ENCODE results near the gene FRMD4A.
A peak's percentile ranks its signal among the peaks of the same experiment; 100 is the strongest.
"Not testable (repeated sequence)": the region's sequence is repeated elsewhere in the genome, so short reads cannot be mapped to it uniquely, and the experiment has no call there.

The FRMD4A gene

GRCh38 chr10:14102056-14102455, 228.7 kb downstream of the FRMD4A start:
- DNase-seq (ENCODE audit: low spot score): no peak

- DNase-seq (ENCODE audit: low spot score): no peak
Observed at GRCh38 chr10:14099885-14100284, 230.8 kb downstream of the FRMD4A start.

DNA sequence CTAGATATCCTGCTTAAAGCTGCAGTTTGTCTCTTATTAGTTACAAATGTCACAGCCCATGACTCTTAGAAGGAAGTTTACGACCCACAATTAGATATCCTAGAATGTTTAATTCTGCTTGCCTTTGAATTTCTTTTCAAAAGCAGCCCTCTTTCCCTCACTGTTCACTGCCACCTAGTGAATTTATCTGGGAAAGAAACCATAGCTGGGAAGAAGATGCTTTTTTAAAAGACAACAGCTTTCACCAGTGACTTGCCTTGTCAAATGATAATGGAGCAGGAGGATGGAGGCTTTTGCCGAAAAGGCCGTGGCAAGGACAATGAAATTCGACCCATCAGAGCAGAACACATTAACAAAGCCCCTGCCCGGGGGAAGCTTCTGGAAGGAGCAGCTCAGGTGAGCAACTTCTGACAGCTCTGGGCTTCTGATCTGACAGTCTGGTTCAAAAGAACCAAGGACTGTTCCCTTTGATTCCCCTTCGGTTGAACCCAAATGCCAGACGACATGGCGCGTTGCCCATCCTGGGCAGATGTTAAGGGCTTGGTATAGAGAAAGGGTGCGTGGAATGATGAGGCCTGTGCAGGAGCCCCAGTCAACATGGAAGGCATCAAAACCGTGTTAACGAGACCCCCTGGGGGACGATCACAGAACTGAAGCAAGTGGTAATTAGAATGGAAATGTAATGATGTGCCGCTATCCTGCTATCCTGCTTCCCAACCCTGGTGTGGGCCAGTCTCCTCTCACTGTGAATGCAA, 236.8 kb downstream of the FRMD4A start:
- DNase-seq (ENCODE audit: low spot score): peak; percentile 71

DNA sequence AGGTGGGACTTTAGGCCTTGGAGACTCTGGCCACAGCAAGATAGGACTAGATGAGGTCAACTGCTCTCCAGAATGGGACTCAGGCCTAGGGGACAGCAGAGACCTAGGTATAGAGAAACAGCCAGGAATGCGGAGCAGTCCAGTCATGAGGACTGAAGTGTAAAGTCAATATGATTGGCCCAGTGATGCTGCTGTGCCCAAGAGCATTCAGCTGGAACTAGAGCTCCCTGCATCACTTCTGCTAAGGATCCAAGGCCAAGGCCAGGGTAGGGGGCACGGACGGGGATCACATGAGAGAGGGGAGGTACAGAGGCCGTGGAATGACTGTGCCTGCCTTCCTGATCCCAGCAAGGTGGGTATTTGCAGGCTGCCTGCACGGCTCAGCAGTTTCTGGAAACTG, 237.9 kb downstream of the FRMD4A start:
- no peak for DNase-seq (ENCODE audit: low spot score)

DNA sequence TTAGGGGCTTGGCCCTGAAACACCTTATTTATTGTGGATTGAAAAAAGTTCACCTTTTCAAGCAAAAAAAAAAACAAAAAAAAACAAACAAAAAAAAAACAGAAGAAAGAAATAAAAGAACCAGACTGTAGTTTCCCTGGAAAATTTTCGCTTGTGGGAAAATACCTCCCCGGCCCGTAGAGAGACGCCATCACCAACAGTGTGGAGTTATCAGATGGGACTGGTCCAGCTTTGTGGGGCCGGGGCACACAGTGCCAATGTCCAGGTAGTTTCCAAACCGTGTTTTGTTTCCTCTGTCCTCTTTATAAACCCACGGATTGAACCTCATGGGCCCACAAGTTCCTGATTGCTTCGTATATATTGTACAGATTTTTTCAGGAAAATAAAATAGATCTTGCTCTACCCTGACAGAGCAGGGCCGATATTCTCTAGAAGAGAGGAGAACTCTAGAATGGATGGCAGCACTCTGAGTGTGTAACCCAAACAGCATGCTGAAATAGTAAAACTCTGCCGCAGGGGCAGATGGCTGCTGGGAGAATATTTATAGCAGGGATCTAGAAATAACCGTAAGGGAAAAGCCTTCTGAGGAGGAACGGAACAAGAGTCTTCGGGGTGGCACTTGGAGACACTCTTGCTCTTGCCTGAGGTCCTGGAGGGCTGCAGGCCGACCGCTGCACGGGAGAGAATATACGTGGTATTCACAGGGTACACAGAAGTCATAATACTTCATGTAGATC, 241.0 kb downstream of the FRMD4A start:
- no peak for DNase-seq (ENCODE audit: low spot score)

GRCh38 chr10:14087566-14087965, 243.2 kb downstream of the FRMD4A start:
- no peak for DNase-seq (ENCODE audit: low spot score)

- no peak for DNase-seq (ENCODE audit: low spot score)
Observed at GRCh38 chr10:14086596-14086995, 244.1 kb downstream of the FRMD4A start.

- no peak for DNase-seq (ENCODE audit: low spot score)
Observed at GRCh38 chr10:14084875-14085274, 245.8 kb downstream of the FRMD4A start.

DNA sequence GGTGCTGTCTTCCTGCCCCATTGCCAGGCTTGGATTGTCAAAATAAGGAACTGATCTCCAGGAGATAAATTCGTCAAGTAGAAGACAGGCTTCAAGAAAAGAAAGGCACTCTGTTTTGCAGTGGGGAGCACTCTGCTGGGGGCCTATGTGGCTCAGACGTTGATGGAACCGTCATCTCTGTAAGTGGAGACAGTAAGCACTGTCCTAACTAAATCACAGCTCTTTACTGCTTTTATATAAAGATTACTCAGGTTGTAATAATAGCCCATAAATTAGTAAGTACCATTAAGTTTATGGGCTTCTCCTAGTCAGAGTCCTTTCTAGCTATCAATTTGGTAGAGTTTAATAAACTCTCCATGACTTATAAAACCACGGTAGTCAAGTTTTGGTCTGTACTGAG, 249.9 kb downstream of the FRMD4A start:
- DNase-seq (ENCODE audit: low spot score): no peak

DNA sequence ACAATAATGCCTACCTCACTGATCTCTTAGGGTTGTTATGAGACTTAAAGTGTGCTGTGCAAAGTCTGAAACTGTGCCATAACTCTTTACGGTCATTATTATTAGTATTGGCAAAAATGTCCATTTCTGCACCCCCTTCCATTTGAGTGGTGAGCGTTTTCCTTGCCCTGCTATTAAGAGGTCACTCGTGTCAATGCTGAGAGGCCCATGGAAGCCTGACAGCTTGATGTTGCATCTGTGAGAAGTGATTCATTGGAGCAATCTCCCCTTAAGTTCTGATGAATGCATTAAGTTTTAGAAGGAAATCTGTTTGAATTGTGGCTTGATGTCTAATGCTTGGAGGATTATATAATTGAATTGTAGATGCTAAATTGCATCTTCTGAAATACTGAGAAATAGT, 253.3 kb downstream of the FRMD4A start:
- DNase-seq (ENCODE audit: low spot score): no peak

DNA sequence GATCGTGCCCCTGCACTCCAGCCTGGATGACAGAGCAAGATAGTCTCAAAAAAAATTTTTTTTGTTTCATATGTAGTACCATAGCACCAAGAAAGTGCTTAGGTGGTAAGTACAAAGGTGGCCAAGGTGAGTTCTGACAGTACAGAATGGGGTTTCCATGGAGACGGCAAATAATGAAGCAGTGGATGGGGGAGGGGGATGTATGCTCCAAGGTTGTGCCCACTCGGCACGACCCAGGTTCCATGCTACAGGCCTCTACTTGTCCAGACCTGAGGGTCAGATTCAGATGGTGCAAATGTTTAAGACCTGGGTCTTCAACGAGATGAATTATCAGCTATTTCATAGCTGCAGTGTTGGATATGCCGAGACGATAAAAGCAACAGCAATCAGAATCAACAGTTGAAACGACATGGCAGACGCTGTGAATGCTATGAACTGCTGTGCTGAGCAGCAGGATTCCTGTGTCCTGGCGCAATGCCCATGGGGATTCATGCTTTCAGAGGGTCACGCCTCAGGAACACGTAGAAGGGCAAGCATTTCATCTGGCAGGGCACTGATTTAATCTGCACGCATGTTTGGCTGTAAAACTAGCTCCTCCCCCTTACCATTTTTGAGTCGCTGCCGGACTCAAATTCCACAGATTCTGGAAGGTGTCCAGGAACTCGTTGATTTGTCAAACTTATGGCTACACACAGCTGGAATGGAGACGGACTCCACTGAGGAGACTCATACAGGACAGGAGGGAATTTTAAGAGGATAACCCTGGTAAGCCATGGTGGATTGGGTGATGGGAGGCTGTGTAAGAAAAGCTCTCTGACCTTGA, 256.5 kb downstream of the FRMD4A start:
- peak; percentile 97 for DNase-seq (ENCODE audit: low spot score)

GRCh38 chr10:14072541-14072940, 258.2 kb downstream of the FRMD4A start:
- DNase-seq (ENCODE audit: low spot score): no peak

DNA sequence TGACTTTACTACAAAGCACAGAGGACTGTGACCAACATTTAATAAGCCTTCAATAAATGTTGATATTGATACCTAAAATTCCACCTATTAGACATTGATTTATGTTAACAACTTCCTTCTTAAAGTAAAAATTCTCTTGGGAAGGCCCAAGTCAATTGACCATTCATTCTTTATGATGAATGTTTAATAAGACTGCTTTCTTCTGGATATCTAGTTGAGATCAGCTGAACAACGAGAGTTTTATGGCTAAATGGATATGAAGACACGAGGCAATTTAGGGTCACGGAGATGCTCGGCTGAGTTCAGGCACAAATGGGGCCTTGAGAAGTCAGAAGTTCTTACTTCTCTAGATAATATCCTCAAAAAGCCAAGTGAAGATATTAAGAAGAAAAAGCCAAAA, 258.8 kb downstream of the FRMD4A start:
- no peak for DNase-seq (ENCODE audit: low spot score)

GRCh38 chr10:14068601-14069250, 262.0 kb downstream of the FRMD4A start:
- no peak for DNase-seq (ENCODE audit: low spot score)

GRCh38 chr10:14067638-14068037, 263.1 kb downstream of the FRMD4A start:
- not testable (repeated sequence) for DNase-seq (ENCODE audit: low spot score)

DNA sequence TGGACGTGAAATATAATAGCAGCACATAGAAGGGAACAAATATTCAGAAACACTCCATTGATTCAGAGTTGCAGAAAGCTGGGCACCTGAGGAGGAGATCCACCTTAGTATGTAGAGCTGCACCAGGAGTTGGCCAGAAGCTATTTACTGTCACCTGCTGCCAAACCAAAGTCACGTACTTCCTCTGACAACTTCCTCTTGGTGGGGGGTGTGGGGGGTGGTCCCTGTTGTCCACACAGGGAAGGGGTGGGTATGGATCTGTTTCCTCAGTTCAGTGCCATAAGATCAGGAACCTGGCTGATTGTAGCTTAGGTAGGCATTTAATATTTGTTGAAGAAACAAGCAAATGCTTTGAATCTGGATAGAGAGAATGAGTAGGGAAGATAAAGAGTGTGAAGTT, 264.6 kb downstream of the FRMD4A start:
- no peak for DNase-seq (ENCODE audit: low spot score)

DNA sequence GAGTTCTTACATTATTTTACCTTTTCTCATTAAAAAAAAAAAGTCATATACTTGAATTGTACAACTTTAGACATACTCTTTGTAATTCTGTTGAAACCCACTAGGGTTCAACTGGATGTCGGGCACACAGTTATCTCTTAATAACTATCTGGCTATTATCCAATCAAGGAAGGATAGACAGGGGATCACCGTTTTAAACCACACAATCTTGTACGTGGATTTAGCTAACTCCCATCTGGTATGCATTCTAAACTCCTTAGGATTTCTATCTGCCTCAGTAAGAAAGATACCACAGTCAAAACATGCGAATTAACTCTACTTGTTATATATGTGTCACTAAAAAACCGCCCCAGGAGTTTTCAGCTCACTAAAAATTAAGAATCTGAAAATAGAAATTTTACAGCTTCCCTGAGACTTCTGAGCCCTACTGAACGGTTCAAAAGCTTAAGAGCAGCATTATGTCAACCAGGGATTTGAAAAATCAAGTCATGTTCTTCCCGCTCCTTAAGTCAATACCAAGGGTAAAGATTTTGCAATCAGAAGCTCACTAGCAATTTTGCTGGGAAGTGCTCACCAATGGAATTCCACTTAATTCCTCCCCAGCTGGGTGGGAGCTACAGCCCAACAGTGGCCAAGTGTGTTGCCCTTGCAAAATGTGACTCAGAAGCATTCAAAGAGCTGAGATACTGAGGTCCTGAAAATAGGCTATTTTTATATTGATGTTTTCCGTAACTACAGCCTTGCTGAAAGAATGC, 267.0 kb downstream of the FRMD4A start:
- DNase-seq (ENCODE audit: low spot score): peak; percentile 84

GRCh38 chr10:14062528-14063260, 268.0 kb downstream of the FRMD4A start:
- no peak for DNase-seq (ENCODE audit: low spot score)

GRCh38 chr10:14060320-14061070, 270.2 kb downstream of the FRMD4A start:
- no peak for DNase-seq (ENCODE audit: low spot score)

Data from AG20443 (cell line).